Gastrocnemius medialis (tissue), 4 donors: Measurements from ENCODE around the gene UBR2. TPM values are rescaled to one million over a fixed set of nuclear protein-coding genes. Genes with fewer than 3 reads are reported as not detected.

Experiments used
- ATAC-seq, 2 donors: fragments of 150-250 bp; one replicate each; pipeline ENCODE4 v1.9.1; 2016
- DNase-seq, 2 donors: peaks; one replicate each; pipeline ENCODE4 v3.0.0-alpha.2; 2019
- H3K27ac ChIP-seq, 4 donors: fragments of 200-600 bp; sonication (generic); 1 replicate in 1 of 4; 2 replicates in 3 of 4; pipeline ENCODE4 v1.5.1; 2016 to 2018; ENCODE audit warnings: mild to moderate bottlenecking in 2 of 4, moderate library complexity in 1 of 4
- H3K27me3 ChIP-seq, 3 donors: fragments of 200-600 bp; sonication (generic) in 2 of 3; 1 replicate in 1 of 3; 2 replicates in 2 of 3; pipeline versions ENCODE4 v1.5.1 to v1.6.0; 2016 to 2019; ENCODE audit warnings: mild to moderate bottlenecking in 1 of 3, moderate library complexity in 1 of 3
- H3K36me3 ChIP-seq, 2 donors: fragments of 200-600 bp; sonication (generic) in 1 of 2; one replicate each; pipeline ENCODE4 v1.5.1; 2017 to 2018
- H3K4me1 ChIP-seq, 2 donors: fragments of 200-600 bp; sonication (generic) in 1 of 2; one replicate each; pipeline ENCODE4 v1.5.1; 2016 to 2017; ENCODE audit warnings: mild to moderate bottlenecking in 2 of 2
- H3K4me3 ChIP-seq, 4 donors: fragments of 200-600 bp; sonication (generic) in 3 of 4; 1 replicate in 1 of 4; 2 replicates in 3 of 4; pipeline ENCODE4 v1.5.1; 2016 to 2019; ENCODE audit warnings: mild to moderate bottlenecking in 2 of 4
- H3K9me3 ChIP-seq, 3 donors: fragments of 200-600 bp; sonication (generic) in 2 of 3; 1 replicate in 1 of 3; 2 replicates in 2 of 3; pipeline ENCODE4 v1.5.1; 2016 to 2019
- CTCF ChIP-seq, 5 experiments: fragments of 450-650 bp in 3 of 5; fragments of 200-600 bp in 2 of 5; sonication (generic) in 2 of 5; IDR thresholded peaks in 4 of 5; conservative IDR thresholded peaks in 1 of 5; 1 replicate in 4 of 5; 2 replicates in 1 of 5; pipeline ENCODE4 v1.5.1; 2016 to 2019; ENCODE audit warnings: antibody characterized with exemption in 5 of 5, mild to moderate bottlenecking in 3 of 5, moderate library complexity in 3 of 5
- POLR2A ChIP-seq, 2 donors: fragments of 450-650 bp; IDR thresholded peaks; one replicate each; pipeline ENCODE4 v1.6.1; 2017; ENCODE audit warnings: antibody characterized with exemption in 2 of 2, mild to moderate bottlenecking in 2 of 2, moderate library complexity in 2 of 2
- in situ Hi-C, 4 donors: fragments of 200-750 bp; cut with MboI; loops; one replicate each; pipeline versions ENCODE4 v1.15.0 to v1.8.0; 2017; ENCODE audit warnings: low sequenced_read_pairs in 4 of 4
- intact Hi-C: fragments of 100-400 bp; cut with DNase I; formaldehyde crosslinking; loops from one replicate; pipeline ENCODE4 v1.15.1; 2023; ENCODE audit warnings: low total_unique reads
- total RNA-seq, 4 donors: library from RNA; depleted of rRNA; stranded (reverse); fragments of >200 nt; gene quantifications; one replicate each; pipeline versions ENCODE4 v1.1.0 to v1.2.3, GENCODE V29; 2016

UBR2 gene
- total RNA-seq, 4 donors from 2014 or later, result 40.8 to 46.2 (median 44.7) TPM

- Histone ChIP-seq H3K4me1 (peaks cover 29 to 34% of the 10 kb centered on the region in 2 donors), H3K9me3 (no peaks in the 10 kb centered on the region), H3K36me3 (peaks cover 0 to 67% of the 10 kb centered on the region in 2 donors), H3K27me3 (no peaks in the 10 kb centered on the region), H3K4me3 (no peak overlapping the region), H3K27ac (peak overlapping the region; percentile 27 to 79 (median 65))
- in situ Hi-C loops (no loop called here), intact Hi-C loops (no loop called here)
- TF ChIP-seq POLR2A (IDR thresholded peaks at IDR 0.05) (no peak), CTCF (IDR thresholded peaks at IDR 0.05 in 4 of 5, conservative IDR thresholded peaks at IDR 0.05 in 1 of 5) (no peak)
- DNase-seq (no peak), ATAC-seq (peak in 1 of 2 donors; percentile 45)
Observed at GRCh38 chr6:42689371-42689770, 125.5 kb downstream of the UBR2 start.

GRCh38 chr6:42690151-42690702 lies 126.4 kb downstream of the UBR2 start:
- peaks cover 0 to 59% of the 10 kb centered on the region in 2 donors for H3K36me3 ChIP-seq
- intact Hi-C loops, result no loop called here

GRCh38 chr6:42690872-42691271 lies 127.0 kb downstream of the UBR2 start:
- no peaks in the 10 kb centered on the region for H3K27me3 ChIP-seq
- H3K4me3 ChIP-seq, result no peak overlapping the region
- TF ChIP-seq CTCF (IDR thresholded peaks at IDR 0.05 in 4 of 5, conservative IDR thresholded peaks at IDR 0.05 in 1 of 5), result no peak
- TF ChIP-seq POLR2A (IDR thresholded peaks at IDR 0.05), result no peak
- in situ Hi-C loops, result no loop called here
- H3K36me3 ChIP-seq, result peaks cover 0 to 52% of the 10 kb centered on the region in 2 donors
- no peak for ATAC-seq
- DNase-seq, result no peak
- no peaks in the 10 kb centered on the region for H3K9me3 ChIP-seq
- H3K4me1 ChIP-seq, result peaks cover 41 to 46% of the 10 kb centered on the region in 2 donors
- peak overlapping the region; percentile 27 to 79 (median 68) for H3K27ac ChIP-seq
- intact Hi-C loops, result no loop called here

More at GRCh38 chr6:42690151-42690702, 126.4 kb downstream of the UBR2 start:
- Histone ChIP-seq H3K4me3 (no peak overlapping the region), H3K4me1 (peaks cover 36 to 43% of the 10 kb centered on the region in 2 donors), H3K9me3 (no peaks in the 10 kb centered on the region), H3K27ac (peak overlapping the region; percentile 27 to 79 (median 68)), H3K27me3 (no peaks in the 10 kb centered on the region)
- TF ChIP-seq POLR2A (IDR thresholded peaks at IDR 0.05), result no peak
- TF ChIP-seq CTCF (IDR thresholded peaks at IDR 0.05 in 4 of 5, conservative IDR thresholded peaks at IDR 0.05 in 1 of 5), result no peak
- ATAC-seq (peak in 1 of 2 donors; percentile 53), DNase-seq (no peak)
- in situ Hi-C loops, result no loop called here

- Histone ChIP-seq H3K9me3 (no peaks in the 10 kb centered on the region), H3K4me3 (no peak overlapping the region), H3K27me3 (no peaks in the 10 kb centered on the region), H3K4me1 (peaks cover 44 to 49% of the 10 kb centered on the region in 2 donors), H3K27ac (peak overlapping the region; percentile 35 to 79 (median 68)), H3K36me3 (peaks cover 0 to 46% of the 10 kb centered on the region in 2 donors)
- intact Hi-C loops, result no loop called here
- DNase-seq (no peak), ATAC-seq (no peak)
- in situ Hi-C loops, result no loop called here
- TF ChIP-seq POLR2A (IDR thresholded peaks at IDR 0.05) (no peak), CTCF (IDR thresholded peaks at IDR 0.05 in 4 of 5, conservative IDR thresholded peaks at IDR 0.05 in 1 of 5) (no peak)
Observed at GRCh38 chr6:42692137-42692911, 128.5 kb downstream of the UBR2 start.
